ENCODE data around the gene SRCAP. TPM values are rescaled to one million over a fixed set of nuclear protein-coding genes. Genes with fewer than 3 reads are reported as not detected.

SRCAP gene
- total RNA-seq, 1 experiment from 2014 or later = 116 TPM

DNA sequence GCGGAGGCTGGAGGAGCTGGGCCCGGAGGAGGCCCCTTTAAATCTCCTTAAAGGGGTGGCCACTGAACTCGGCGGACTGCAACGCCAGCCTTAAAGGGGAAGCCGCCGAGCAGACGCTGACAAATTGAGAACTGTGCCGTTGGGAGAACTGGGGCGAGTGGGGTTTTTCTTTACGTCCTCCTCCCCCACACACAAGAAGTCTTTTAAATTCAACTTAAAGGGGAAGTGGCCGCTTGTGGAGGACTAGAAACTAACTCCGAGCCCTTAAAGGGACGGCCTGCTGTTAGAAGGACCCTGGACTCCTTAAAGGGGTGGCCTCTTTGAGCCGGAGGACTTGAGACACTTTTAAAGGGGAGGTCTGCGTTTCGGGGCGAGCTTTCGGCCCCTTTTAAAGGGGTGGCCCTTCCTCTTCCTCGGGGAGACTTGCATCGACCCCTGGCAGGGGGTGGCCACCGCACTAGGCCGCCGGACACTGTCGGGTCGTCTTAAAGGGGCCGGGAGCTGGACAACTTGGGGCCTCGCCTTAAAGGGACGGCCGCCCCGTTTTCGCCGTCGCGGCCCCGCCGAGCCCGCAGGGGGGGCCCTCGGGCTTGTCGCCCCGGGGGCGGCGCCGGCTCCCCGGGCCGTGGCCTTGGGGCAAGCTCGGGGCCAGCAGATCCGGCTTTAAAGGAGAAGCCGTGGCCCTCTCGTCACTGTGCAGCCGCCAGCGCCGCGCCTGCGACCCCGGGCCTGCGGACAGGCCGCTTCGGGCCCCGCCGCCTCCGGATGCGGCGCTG lies 40.1 kb upstream of the SRCAP start:
- DNase-seq = peak in 1 of 2 experiments; percentile 90
- BruUV-seq (replicated peaks) = TSS peak; percentile 55

DNA sequence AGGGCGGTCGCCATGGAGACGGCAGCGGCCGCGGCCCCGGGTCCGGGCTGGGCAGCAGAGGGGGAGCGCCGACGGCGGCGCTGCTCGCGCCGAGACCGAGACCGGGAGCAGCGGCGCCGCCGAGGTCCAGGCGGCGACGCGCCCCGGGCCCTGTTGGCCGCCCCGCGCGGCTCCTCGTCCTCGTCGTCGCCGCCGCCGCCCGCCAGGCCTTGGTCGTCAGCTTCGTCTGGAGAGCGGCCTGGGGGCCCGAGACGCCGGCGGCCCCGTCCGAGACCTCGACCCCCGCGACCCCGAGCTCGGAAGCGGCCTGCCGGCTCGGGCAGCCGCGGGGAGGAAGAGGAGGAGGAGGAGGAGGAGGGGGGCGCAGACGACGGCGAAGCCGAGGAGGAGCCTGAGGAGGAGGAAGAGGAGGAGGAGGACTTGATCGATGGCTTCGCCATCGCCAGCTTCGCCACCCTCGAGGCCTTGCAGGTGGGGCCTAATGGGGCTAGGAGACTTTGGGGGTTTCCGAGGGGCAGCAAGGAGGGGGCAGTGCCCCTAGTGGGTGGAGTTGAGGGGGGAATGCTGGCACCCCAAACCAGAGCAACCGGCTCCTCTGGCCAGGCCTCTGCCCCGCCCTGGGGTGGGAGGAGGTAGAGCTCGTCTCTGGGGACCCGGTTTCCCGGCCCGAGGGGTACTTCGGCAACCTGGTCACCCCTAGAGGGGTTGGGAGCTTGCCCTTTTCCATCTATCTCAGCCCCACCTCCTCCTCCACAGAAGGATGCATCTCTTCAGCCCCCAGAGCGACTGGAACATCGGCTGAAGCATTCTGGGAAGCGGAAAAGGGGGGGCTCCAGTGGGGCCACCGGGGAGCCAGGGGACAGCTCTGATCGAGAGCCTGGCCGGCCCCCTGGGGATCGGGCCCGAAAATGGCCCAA lies 39.2 kb upstream of the SRCAP start:
- Histone ChIP-seq H3K9me2 (ENCODE audit: insufficient read depth) (no peaks in the 10 kb centered on the region), H3K27me3 (ENCODE audit: insufficient read depth, low read depth) (no peaks in the 10 kb centered on the region), H4K20me1 (ENCODE audit: insufficient read depth) (peaks cover 22% of the 10 kb centered on the region), H3K79me2 (ENCODE audit: low read depth) (peaks cover 43% of the 10 kb centered on the region), H3K4me1 (replicated peaks; ENCODE audit: insufficient read depth) (peaks cover 26% of the 10 kb centered on the region), H2AFZ (peak overlapping the region; percentile 67), H3K27ac (peak overlapping the region; percentile 86), H3K4me2 (peak overlapping the region; percentile 97), H3K4me3 (peak overlapping the region; percentile 62), H3K36me3 (ENCODE audit: low read depth) (peaks cover 26% of the 10 kb centered on the region), H3K9me3 (ENCODE audit: insufficient read depth, low read depth) (no peaks in the 10 kb centered on the region), H3F3A (ENCODE audit: insufficient read depth, low read depth) (peaks cover 28% of the 10 kb centered on the region)
- BruUV-seq (replicated peaks) = no TSS peak
- peak; percentile 49 to 72 for DNase-seq
- ChIA-PET POLR2A (ENCODE audit: unreplicated experiment) (interaction anchor here (0.5 to 1.0 kb wide), 5 partner anchors 38 to 602 kb away, joined by 4 to 11 read pairs (median 4); no protein-coding TSS in a partner anchor), CTCF (interaction anchor here (0.6 to 1.5 kb wide), 4 partner anchors 34 to 281 kb away, joined by 3 to 7 read pairs (median 4); partner anchors contain the start of genes DCTPP1 and ZNF48)
- TF ChIP-seq, protein P1, sequence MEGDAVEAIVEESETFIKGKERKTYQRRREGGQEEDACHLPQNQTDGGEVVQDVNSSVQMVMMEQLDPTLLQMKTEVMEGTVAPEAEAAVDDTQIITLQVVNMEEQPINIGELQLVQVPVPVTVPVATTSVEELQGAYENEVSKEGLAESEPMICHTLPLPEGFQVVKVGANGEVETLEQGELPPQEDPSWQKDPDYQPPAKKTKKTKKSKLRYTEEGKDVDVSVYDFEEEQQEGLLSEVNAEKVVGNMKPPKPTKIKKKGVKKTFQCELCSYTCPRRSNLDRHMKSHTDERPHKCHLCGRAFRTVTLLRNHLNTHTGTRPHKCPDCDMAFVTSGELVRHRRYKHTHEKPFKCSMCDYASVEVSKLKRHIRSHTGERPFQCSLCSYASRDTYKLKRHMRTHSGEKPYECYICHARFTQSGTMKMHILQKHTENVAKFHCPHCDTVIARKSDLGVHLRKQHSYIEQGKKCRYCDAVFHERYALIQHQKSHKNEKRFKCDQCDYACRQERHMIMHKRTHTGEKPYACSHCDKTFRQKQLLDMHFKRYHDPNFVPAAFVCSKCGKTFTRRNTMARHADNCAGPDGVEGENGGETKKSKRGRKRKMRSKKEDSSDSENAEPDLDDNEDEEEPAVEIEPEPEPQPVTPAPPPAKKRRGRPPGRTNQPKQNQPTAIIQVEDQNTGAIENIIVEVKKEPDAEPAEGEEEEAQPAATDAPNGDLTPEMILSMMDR (conservative IDR thresholded peaks at IDR 0.05) = 0 out of 2 replicates have a peak, but pooled peaks have one; percentile 32
- no peak for TF ChIP-seq EZH2 (IDR thresholded peaks at IDR 0.05; ENCODE audit: low read depth)
- intact Hi-C loops (cut with micrococcal nuclease; ENCODE audit: unreplicated experiment) = loop anchor here (1.0 to 10.0 kb wide), 8 partner anchors 75 to 795 kb away; partner anchors contain the start of genes ALDOA, ARMC5, GDPD3 and STX4

More for the DNA sequence above, 40.1 kb upstream of the SRCAP start:
- peaks cover 28% of the 10 kb centered on the region for H3F3A ChIP-seq (ENCODE audit: insufficient read depth, low read depth)
- H3K9me2 ChIP-seq (ENCODE audit: insufficient read depth) = no peaks in the 10 kb centered on the region
- POLR2A ChIA-PET (ENCODE audit: unreplicated experiment) = interaction anchor here (0.5 to 1.0 kb wide), 20 partner anchors 9 to 1711 kb away, joined by 3 to 15 read pairs (median 4); partner anchors contain the start of genes ALDOA, CTF1, DCTPP1 and PRR14
- no peaks in the 10 kb centered on the region for H3K9me3 ChIP-seq (ENCODE audit: insufficient read depth, low read depth)
- no peaks in the 10 kb centered on the region for H3K27me3 ChIP-seq (ENCODE audit: insufficient read depth, low read depth)
- TF ChIP-seq, protein P1 (conservative IDR thresholded peaks at IDR 0.05) = peak; percentile 5; the same call in 1 of the 2 replicates
- no peak for TF ChIP-seq EZH2 (IDR thresholded peaks at IDR 0.05; ENCODE audit: low read depth)
- H3K79me2 ChIP-seq (ENCODE audit: low read depth) = peaks cover 43% of the 10 kb centered on the region
- H3K4me1 ChIP-seq (replicated peaks; ENCODE audit: insufficient read depth) = peaks cover 26% of the 10 kb centered on the region
- peaks cover 21% of the 10 kb centered on the region for H4K20me1 ChIP-seq (ENCODE audit: insufficient read depth)
- CTCF ChIA-PET = interaction anchor here (0.5 to 1.5 kb wide), 9 partner anchors 25 to 565 kb away, joined by 3 to 10 read pairs (median 3); partner anchors contain the start of genes DCTPP1 and SETD1A
- intact Hi-C loops (cut with micrococcal nuclease; ENCODE audit: unreplicated experiment) = loop anchor here (1.0 to 10.0 kb wide), 17 partner anchors 25 to 796 kb away; partner anchors contain the start of genes ALDOA, ARMC5, CD2BP2 and CFAP119
- H3K36me3 ChIP-seq (ENCODE audit: low read depth) = peaks cover 26% of the 10 kb centered on the region
- H3K4me2 ChIP-seq = peak overlapping the region; percentile 97
- H2AFZ ChIP-seq = peak overlapping the region; percentile 53
- peak overlapping the region; percentile 86 for H3K27ac ChIP-seq
- peak overlapping the region; percentile 62 for H3K4me3 ChIP-seq

All from PC-9 (cell line).